Endothelial cell of hepatic sinusoid (primary cell): ENCODE results near the gene MIGA2.

Experiments used
- in situ Hi-C: cut with HindIII; loops from 2 replicates; pipeline ENCODE4 v1.10.0; 2017; ENCODE audit warnings: low sequenced_read_pairs

Gene MIGA2

GRCh38 chr9:129011170-129011569, 25.3 kb upstream of the MIGA2 start:
- in situ Hi-C loops, result no loop called here

GRCh38 chr9:129011761-129012181, 24.7 kb upstream of the MIGA2 start:
- in situ Hi-C loops, result no loop called here

GRCh38 chr9:129012343-129012742, 24.1 kb upstream of the MIGA2 start:
- in situ Hi-C loops, result no loop called here

GRCh38 chr9:129012893-129013448, 23.5 kb upstream of the MIGA2 start:
- in situ Hi-C loops, result no loop called here

- in situ Hi-C loops, result no loop called here
Observed at GRCh38 chr9:129013674-129014073, 22.8 kb upstream of the MIGA2 start.

- in situ Hi-C loops, result no loop called here
Observed at GRCh38 chr9:129014124-129014523, 22.3 kb upstream of the MIGA2 start.

- in situ Hi-C loops, result no loop called here
Observed at GRCh38 chr9:129014608-129015007, 21.8 kb upstream of the MIGA2 start.

- in situ Hi-C loops, result no loop called here
Observed at GRCh38 chr9:129021091-129021490, 15.3 kb upstream of the MIGA2 start.

- in situ Hi-C loops, result no loop called here
Observed at GRCh38 chr9:129022037-129022436, 14.4 kb upstream of the MIGA2 start.

- in situ Hi-C loops, result no loop called here
Observed at GRCh38 chr9:129023036-129023907, 13.2 kb upstream of the MIGA2 start.

GRCh38 chr9:129023908-129024233, 12.6 kb upstream of the MIGA2 start:
- in situ Hi-C loops, result no loop called here

GRCh38 chr9:129026442-129027223, 9.8 kb upstream of the MIGA2 start:
- in situ Hi-C loops, result no loop called here

- in situ Hi-C loops, result no loop called here
Observed at GRCh38 chr9:129027224-129027684, 9.2 kb upstream of the MIGA2 start.

GRCh38 chr9:129027685-129028191, 8.7 kb upstream of the MIGA2 start:
- in situ Hi-C loops, result no loop called here

GRCh38 chr9:129028192-129028966, 8.0 kb upstream of the MIGA2 start, which contains the start of gene SH3GLB2:
TSS of gene SH3GLB2 (minus strand) at chr9:129028331. CDS start at chr9:129028154, 177 bp downstream.
- in situ Hi-C loops, result no loop called here

- in situ Hi-C loops, result loop anchor here (10.0 kb wide), 1 partner anchor 95 kb away; no protein-coding TSS in a partner anchor
Observed at GRCh38 chr9:129030191-129030590, 6.2 kb upstream of the MIGA2 start.

- in situ Hi-C loops, result loop anchor here (10.0 kb wide), 1 partner anchor 97 kb away; no protein-coding TSS in a partner anchor
Observed at GRCh38 chr9:129031514-129031913, 4.9 kb upstream of the MIGA2 start.

GRCh38 chr9:129032541-129033159, 3.8 kb upstream of the MIGA2 start:
- in situ Hi-C loops, result loop anchor here (10.0 kb wide), 1 partner anchor 98 kb away; no protein-coding TSS in a partner anchor

- in situ Hi-C loops, result loop anchor here (10.0 kb wide), 1 partner anchor 98 kb away; no protein-coding TSS in a partner anchor
Observed at GRCh38 chr9:129033216-129033615, 3.2 kb upstream of the MIGA2 start.

GRCh38 chr9:129035838-129036237, 588 bp upstream of the MIGA2 start:
- in situ Hi-C loops, result loop anchor here (5.0 to 10.0 kb wide), 4 partner anchors 46 to 229 kb away; partner anchors contain the start of gene DOLPP1
